GM12865 (cell line): ENCODE results near the gene CD22.

Experiments
- DNase-seq: peaks from one replicate; pipeline ENCODE4 v3.0.0; 2010; ENCODE audit warnings: low read depth
- H3K4me3 ChIP-seq: 2 replicates; pipeline ENCODE4 v1.5.1; 2011; ENCODE audit warnings: mild to moderate bottlenecking, low read depth, low read length, control low read depth
- TF ChIP-seq, protein P1 (sequence below): IDR thresholded peaks from 2 replicates; pipeline ENCODE4 v1.5.1; 2011; ENCODE audit warnings: low read length, control low read depth, low read depth, inconsistent platforms; ENCODE audit not compliant: insufficient read depth; ENCODE audit errors: missing control alignments

Gene CD22

DNA sequence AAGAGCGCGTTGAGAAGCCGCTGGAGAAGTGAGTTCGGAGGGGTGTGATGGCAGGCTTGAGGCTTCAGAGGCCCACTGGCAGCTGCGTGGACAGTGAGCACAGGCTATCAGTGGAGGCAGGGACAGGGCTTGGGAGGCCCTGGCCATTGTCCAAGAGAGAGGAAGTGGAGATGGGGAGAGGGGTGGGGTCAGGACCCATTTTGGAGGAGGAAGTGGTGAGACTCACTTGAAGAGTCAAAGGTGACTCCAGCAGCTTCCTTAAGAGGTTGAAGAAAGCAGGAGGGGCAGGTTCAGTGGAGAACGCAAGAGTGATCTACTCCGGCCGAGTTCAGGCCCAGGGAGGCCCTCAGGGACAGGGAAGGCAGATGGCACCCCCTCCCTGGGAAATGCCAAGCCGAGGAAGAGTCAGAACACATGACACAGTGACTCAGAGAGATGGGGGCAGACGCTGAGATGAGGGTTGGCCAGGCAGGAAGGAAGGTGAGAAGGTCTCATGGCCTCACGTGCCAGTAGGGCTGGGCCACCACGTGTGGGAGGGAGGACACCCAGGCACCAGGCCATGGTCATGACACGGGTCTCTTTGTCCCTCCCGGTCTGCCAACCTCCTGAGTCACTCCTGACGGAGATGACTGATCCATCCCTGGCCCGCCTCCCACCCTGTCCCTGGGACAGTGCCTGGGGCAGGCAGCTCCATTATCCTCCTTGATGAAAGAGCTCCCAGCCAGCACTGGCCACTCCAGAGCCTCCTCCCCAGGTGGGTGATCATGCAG is 10.1 kb upstream of the CD22 start:
- H3K4me3 ChIP-seq, result no peak overlapping the region
- no peak for DNase-seq

DNA sequence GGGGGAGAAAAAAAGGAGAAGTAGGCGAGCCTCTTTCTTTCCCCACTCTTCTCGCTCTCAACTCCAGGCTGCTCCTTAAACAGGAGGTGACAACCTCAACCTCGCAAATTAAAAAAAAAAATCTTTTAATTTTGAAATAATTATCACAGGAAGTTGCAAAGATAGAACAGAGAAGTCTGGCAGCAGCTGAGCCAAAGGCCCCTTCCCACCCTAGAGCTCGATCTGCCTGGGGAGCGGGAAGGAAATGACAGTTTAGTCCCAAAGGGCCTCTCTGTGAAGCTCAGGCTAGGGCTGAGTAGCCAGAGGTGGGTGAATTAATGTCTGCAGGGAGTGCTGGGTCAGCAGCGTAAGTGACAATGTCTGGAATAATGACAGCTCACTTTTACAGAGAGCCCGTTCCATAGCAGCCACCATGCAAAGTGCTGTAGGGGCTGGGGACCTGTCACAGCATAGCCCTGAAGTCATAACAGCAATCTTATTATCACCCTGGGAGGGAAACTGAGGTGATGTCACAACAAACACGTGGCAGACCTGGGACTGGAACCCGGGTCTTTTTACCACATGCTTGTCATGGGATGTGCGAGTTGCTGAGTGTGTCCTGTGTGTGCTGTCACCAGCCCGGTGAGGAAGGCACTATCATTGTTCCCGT is 8.8 kb upstream of the CD22 start:
- TF ChIP-seq, protein P1, sequence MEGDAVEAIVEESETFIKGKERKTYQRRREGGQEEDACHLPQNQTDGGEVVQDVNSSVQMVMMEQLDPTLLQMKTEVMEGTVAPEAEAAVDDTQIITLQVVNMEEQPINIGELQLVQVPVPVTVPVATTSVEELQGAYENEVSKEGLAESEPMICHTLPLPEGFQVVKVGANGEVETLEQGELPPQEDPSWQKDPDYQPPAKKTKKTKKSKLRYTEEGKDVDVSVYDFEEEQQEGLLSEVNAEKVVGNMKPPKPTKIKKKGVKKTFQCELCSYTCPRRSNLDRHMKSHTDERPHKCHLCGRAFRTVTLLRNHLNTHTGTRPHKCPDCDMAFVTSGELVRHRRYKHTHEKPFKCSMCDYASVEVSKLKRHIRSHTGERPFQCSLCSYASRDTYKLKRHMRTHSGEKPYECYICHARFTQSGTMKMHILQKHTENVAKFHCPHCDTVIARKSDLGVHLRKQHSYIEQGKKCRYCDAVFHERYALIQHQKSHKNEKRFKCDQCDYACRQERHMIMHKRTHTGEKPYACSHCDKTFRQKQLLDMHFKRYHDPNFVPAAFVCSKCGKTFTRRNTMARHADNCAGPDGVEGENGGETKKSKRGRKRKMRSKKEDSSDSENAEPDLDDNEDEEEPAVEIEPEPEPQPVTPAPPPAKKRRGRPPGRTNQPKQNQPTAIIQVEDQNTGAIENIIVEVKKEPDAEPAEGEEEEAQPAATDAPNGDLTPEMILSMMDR, result no peak
- no peak overlapping the region for H3K4me3 ChIP-seq
- no peak for DNase-seq

More for the DNA sequence above, 10.1 kb upstream of the CD22 start:
- TF ChIP-seq, protein P1, result no peak

DNA sequence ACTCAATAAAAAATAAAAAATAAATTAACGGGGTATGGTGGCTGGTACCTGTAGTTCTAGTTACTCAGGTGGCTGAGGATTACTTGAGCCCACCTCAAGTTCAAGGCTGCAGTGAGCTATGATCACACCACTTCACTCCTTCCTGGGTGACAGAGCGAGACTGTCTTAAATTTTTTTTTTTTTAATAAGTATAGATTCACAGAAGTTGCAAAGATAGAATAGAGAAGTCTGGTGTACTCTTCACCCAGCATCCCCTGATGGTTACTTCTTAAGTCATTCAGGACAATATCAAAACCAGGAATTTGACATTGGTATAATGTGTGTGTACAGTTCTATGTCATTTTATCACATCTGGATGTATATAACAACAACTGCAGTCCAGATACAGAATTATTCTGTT is 7.7 kb upstream of the CD22 start:
- TF ChIP-seq, protein P1, result no peak
- no peak for DNase-seq
- no peak overlapping the region for H3K4me3 ChIP-seq

DNA sequence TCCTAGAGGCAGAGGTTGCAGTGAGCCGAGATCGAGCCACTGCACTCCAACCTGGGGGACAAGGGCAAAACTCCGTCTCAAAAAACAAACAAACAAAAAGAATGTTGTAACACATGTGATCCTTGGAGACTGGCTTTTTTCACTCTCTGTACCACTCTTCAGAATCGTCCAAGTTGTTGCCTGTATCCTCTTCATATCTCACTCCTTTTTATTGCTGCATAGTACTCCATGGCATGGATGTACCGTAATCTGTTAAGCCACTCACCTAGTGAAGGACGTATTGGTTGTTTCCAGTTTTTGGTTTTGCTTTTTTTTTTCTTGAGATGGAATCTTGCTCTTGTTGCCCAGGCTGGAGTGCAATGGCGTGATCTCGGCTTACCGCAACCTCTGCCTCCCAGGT is 7.0 kb upstream of the CD22 start:
- DNase-seq, result no peak

DNA sequence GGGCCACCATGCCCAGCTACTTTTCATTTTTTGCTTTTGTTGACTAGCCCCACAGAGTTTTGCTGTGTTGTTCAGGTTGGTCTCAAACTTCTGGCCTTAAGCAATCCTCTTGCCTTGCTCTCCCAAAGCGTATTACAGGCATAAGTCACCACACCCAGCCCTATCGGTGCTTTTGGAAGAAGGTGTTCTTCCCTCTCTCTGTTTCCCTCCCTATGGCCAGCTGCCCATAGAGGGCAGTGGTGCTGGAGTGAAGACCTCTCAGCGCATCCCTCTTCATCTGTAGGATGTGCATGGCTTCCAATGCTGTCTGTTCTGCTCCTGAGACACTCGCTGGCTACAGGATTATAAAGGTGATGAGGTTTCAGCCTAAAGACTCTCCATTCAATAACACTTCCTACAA is 1.3 kb upstream of the CD22 start:
- TF ChIP-seq, protein P1, result peak; percentile 25
- DNase-seq, result no peak
- no peak overlapping the region for H3K4me3 ChIP-seq

More for the DNA sequence above, 7.0 kb upstream of the CD22 start:
- TF ChIP-seq, protein P1, result no peak
- H3K4me3 ChIP-seq, result no peak overlapping the region

DNA sequence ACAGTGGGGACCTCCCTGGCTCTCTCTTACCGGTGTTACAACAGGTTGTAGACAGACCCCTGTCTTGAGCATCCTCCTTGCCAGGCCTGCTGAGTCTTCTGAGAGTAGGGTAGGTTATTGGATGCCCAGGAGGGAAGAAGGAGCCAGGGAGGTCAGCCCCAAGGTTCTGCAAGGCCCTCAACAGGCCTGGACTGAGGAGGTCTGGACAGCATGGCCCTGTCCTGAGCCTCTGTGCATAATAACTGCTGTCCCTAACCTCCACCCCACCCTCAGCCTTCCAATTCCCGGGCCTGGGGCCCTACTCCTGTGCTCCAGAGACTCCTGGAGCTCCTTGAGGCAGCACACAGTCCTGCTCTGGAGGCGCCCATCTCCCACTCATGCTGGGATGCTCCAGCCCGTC is 336 bp downstream of the CD22 start:
- peak overlapping the region; percentile 69 for H3K4me3 ChIP-seq
- TF ChIP-seq, protein P1, result no peak
- no peak for DNase-seq
